HEK293 (cell line): ENCODE measurements around the gene INSYN1.
A peak's percentile ranks its signal among the peaks of the same experiment; 100 is the strongest.

Source experiments
- CTCF ChIP-seq: fragments of 450-650 bp; formaldehyde crosslinking; IDR thresholded peaks from 2 replicates; pipeline ENCODE4 v1.5.1; 2016; ENCODE audit warnings: missing biosample characterization, missing genetic modification characterization
- ELK4 ChIP-seq: IDR thresholded peaks from 2 replicates; pipeline ENCODE4 v1.6.1; 2011; ENCODE audit warnings: mild to moderate bottlenecking, low read depth, low read length, borderline replicate concordance
- GLIS2 ChIP-seq: fragments of 450-650 bp; formaldehyde crosslinking; IDR thresholded peaks from 2 replicates; pipeline ENCODE4 v1.5.1; 2016; ENCODE audit warnings: missing biosample characterization, missing genetic modification characterization
- PRDM10 ChIP-seq: fragments of 450-650 bp; formaldehyde crosslinking; IDR thresholded peaks from 2 replicates; pipeline ENCODE4 v1.5.1; 2016; ENCODE audit warnings: missing biosample characterization, missing genetic modification characterization
- REST ChIP-seq: fragments of 450-650 bp; formaldehyde crosslinking; IDR thresholded peaks from 2 replicates; pipeline ENCODE4 v1.5.1; 2016; ENCODE audit warnings: missing biosample characterization, missing genetic modification characterization
- SETDB1 ChIP-seq: IDR thresholded peaks from one replicate; pipeline ENCODE4 v1.6.1; 2017; ENCODE audit warnings: mild to moderate bottlenecking, low read length, moderate library complexity, mixed read lengths; ENCODE audit not compliant: insufficient read length
- SP2 ChIP-seq: fragments of 450-650 bp; formaldehyde crosslinking; IDR thresholded peaks from 2 replicates; pipeline ENCODE4 v1.5.1; 2016; ENCODE audit warnings: missing biosample characterization, missing genetic modification characterization
- ZBTB10 ChIP-seq: fragments of 450-650 bp; formaldehyde crosslinking; IDR thresholded peaks from 2 replicates; pipeline ENCODE4 v1.5.1; 2016; ENCODE audit warnings: missing biosample characterization, missing genetic modification characterization
- ZBTB48 ChIP-seq: fragments of 450-650 bp; formaldehyde crosslinking; IDR thresholded peaks from 2 replicates; pipeline ENCODE4 v1.5.1; 2016; ENCODE audit warnings: missing biosample characterization, missing genetic modification characterization
- ZIC2 ChIP-seq: fragments of 450-650 bp; formaldehyde crosslinking; IDR thresholded peaks from 2 replicates; pipeline ENCODE4 v1.5.1; 2016; ENCODE audit warnings: missing biosample characterization, missing genetic modification characterization
- ZNF202 ChIP-seq: fragments of 450-650 bp; formaldehyde crosslinking; IDR thresholded peaks from 2 replicates; pipeline ENCODE4 v1.5.1; 2016; ENCODE audit warnings: missing biosample characterization, missing genetic modification characterization, borderline replicate concordance
- ZNF239 ChIP-seq: fragments of 450-650 bp; formaldehyde crosslinking; IDR thresholded peaks from 2 replicates; pipeline ENCODE4 v1.5.1; 2016; ENCODE audit warnings: missing biosample characterization, missing genetic modification characterization
- ZNF366 ChIP-seq: fragments of 450-650 bp; formaldehyde crosslinking; conservative IDR thresholded peaks from 2 replicates; pipeline ENCODE4 v1.5.1; 2016; ENCODE audit warnings: missing biosample characterization, missing genetic modification characterization
- ZNF398 ChIP-seq: fragments of 450-650 bp; formaldehyde crosslinking; IDR thresholded peaks from 2 replicates; pipeline ENCODE4 v1.5.1; 2017; ENCODE audit warnings: missing biosample characterization, missing genetic modification characterization
- ZNF48 ChIP-seq: fragments of 450-650 bp; formaldehyde crosslinking; IDR thresholded peaks from 2 replicates; pipeline ENCODE4 v1.5.1; 2016; ENCODE audit warnings: missing biosample characterization, missing genetic modification characterization
- ZNF610 ChIP-seq: fragments of 450-650 bp; formaldehyde crosslinking; IDR thresholded peaks from 2 replicates; pipeline ENCODE4 v1.5.1; 2016; ENCODE audit warnings: missing biosample characterization, missing genetic modification characterization, borderline replicate concordance
- ZNF629 ChIP-seq: fragments of 450-650 bp; formaldehyde crosslinking; IDR thresholded peaks from 2 replicates; pipeline ENCODE4 v1.5.1; 2017; ENCODE audit warnings: missing biosample characterization, missing genetic modification characterization
- ZNF658 ChIP-seq: fragments of 450-650 bp; formaldehyde crosslinking; IDR thresholded peaks from 2 replicates; pipeline ENCODE4; 2016; ENCODE audit warnings: missing biosample characterization, missing genetic modification characterization
- ZNF776 ChIP-seq: fragments of 450-650 bp; formaldehyde crosslinking; IDR thresholded peaks from 2 replicates; pipeline ENCODE4 v1.5.0; 2017; ENCODE audit warnings: missing biosample characterization, missing genetic modification characterization, borderline replicate concordance
- ZNF830 ChIP-seq: fragments of 450-650 bp; IDR thresholded peaks from 2 replicates; pipeline ENCODE4 v1.5.0; 2018; ENCODE audit warnings: missing biosample characterization, missing genetic modification characterization, low read depth, mild to moderate bottlenecking, moderate library complexity

Gene INSYN1

GRCh38 chr15:73686781-73687256 lies 66.3 kb downstream of the INSYN1 start (continued):
- TF ChIP-seq PRDM10: peak; percentile 89
- TF ChIP-seq ZBTB48: peak; percentile 100
- no peak for TF ChIP-seq ZNF776 (tag by site-specific recombination)
- no peak for TF ChIP-seq SETDB1
- no peak for TF ChIP-seq ZNF610
- no peak for TF ChIP-seq ZNF658 (tag by site-specific recombination)
- TF ChIP-seq ZIC2 (tag by site-specific recombination): peak; percentile 31; the same call in 1 of the 2 replicates
- peak; percentile 66; the same call in 1 of the 2 replicates for TF ChIP-seq ZNF366 (tag by site-specific recombination)
- no peak for TF ChIP-seq ZNF830 (tag by site-specific recombination)
- TF ChIP-seq ELK4: no peak
- peak; percentile 96 for TF ChIP-seq ZNF629
- peak; percentile 50; the same call in 1 of the 2 replicates for TF ChIP-seq CTCF (tag by site-specific recombination)
- peak; percentile 68 for TF ChIP-seq SP2
- TF ChIP-seq ZNF202 (tag by site-specific recombination): no peak
- peak; percentile 31; the same call in 1 of the 2 replicates for TF ChIP-seq ZNF398 (tag by site-specific recombination)
- TF ChIP-seq ZNF48 (tag by site-specific recombination): no peak
- no peak for TF ChIP-seq ZNF239 (tag by site-specific recombination)
- TF ChIP-seq ZBTB10 (tag by site-specific recombination): no peak; the same call in 1 of the 2 replicates
- TF ChIP-seq GLIS2 (tag by site-specific recombination): peak; percentile 72
- TF ChIP-seq REST (tag by site-specific recombination): no peak
